GM18508 (cell line): ENCODE results near the gene IMPDH1.

Experiments used
- ATAC-seq: cut with Tn5 transposase; IDR thresholded peaks from one replicate; pipeline ENCODE4 v1.9.1; 2021; ENCODE audit warnings: moderate number of reproducible peaks; ENCODE audit not compliant: insufficient read depth, unreplicated experiment

The IMPDH1 gene

GRCh38 chr7:128363261-128363721 is 46.5 kb downstream of the IMPDH1 start:
- ATAC-seq = no peak

- ATAC-seq = no peak
Measured at GRCh38 chr7:128362670-128363069, 47.1 kb downstream of the IMPDH1 start.

GRCh38 chr7:128361411-128362379 is 48.1 kb downstream of the IMPDH1 start, which contains the start of gene PRRT4:
TSS of gene PRRT4 (minus strand) at chr7:128361690.
- no peak for ATAC-seq

- no peak for ATAC-seq
Measured at GRCh38 chr7:128360359-128360678, 49.5 kb downstream of the IMPDH1 start.

- ATAC-seq = no peak
Measured at GRCh38 chr7:128359939-128360338, 49.8 kb downstream of the IMPDH1 start.

GRCh38 chr7:128359336-128359735 is 50.4 kb downstream of the IMPDH1 start:
- ATAC-seq = no peak

GRCh38 chr7:128358233-128358632 is 51.5 kb downstream of the IMPDH1 start:
- ATAC-seq = no peak

- no peak for ATAC-seq
Measured at GRCh38 chr7:128357217-128357613, 52.6 kb downstream of the IMPDH1 start.

- no peak for ATAC-seq
Measured at GRCh38 chr7:128356546-128357216, 53.1 kb downstream of the IMPDH1 start.

GRCh38 chr7:128353610-128354009 is 56.2 kb downstream of the IMPDH1 start:
- no peak for ATAC-seq

GRCh38 chr7:128353189-128353588 is 56.6 kb downstream of the IMPDH1 start:
- no peak for ATAC-seq

GRCh38 chr7:128352636-128353035 is 57.1 kb downstream of the IMPDH1 start:
- no peak for ATAC-seq

- ATAC-seq = no peak
Measured at GRCh38 chr7:128352153-128352537, 57.6 kb downstream of the IMPDH1 start.

GRCh38 chr7:128351296-128352152 is 58.3 kb downstream of the IMPDH1 start:
- ATAC-seq = no peak

GRCh38 chr7:128350708-128351295 is 59.0 kb downstream of the IMPDH1 start:
- ATAC-seq = no peak

- no peak for ATAC-seq
Measured at GRCh38 chr7:128349466-128349825, 60.3 kb downstream of the IMPDH1 start.

GRCh38 chr7:128347647-128348097 is 62.1 kb downstream of the IMPDH1 start:
- no peak for ATAC-seq

- ATAC-seq = no peak
Measured at GRCh38 chr7:128344431-128344774, 65.4 kb downstream of the IMPDH1 start.

- peak; percentile 67 for ATAC-seq
Measured at GRCh38 chr7:128343554-128344430, 66.0 kb downstream of the IMPDH1 start, which contains the start of gene RBM28. TSS of gene RBM28 (minus strand) at chr7:128343908. CDS start at chr7:128343793, 115 bp downstream.
